ENCODE measurements around the gene C4BPB. TPM values are rescaled to one million over a fixed set of nuclear protein-coding genes. Genes with fewer than 3 reads are reported as not detected.

The C4BPB gene
- total and polyA plus RNA-seq, 2 of the 4 experiments (the other 2 are of a cell fraction), result not detected

GRCh38 chr1:207102659-207103058, 14.0 kb downstream of the C4BPB start:
- H3K9me3 ChIP-seq (ENCODE audit: control insufficient read depth, insufficient read depth, low read length), result no peaks in the 10 kb centered on the region
- no peak overlapping the region for H3K23ac ChIP-seq (ENCODE audit: low read depth, low read length)
- no peak overlapping the region for H3K27ac ChIP-seq (ENCODE audit: insufficient read depth, low read length)
- H3K56ac ChIP-seq (ENCODE audit: extremely low read depth, insufficient read depth, low read length), result no peak overlapping the region
- H4K20me1 ChIP-seq (ENCODE audit: insufficient read depth, low read length), result no peaks in the 10 kb centered on the region
- H2BK5ac ChIP-seq (ENCODE audit: low read depth, low read length, poor library complexity, severe bottlenecking), result no peak overlapping the region
- no peak overlapping the region for H2AFZ ChIP-seq (replicated peaks; ENCODE audit: low read length, poor library complexity)
- H3K27me3 ChIP-seq (ENCODE audit: control insufficient read depth, insufficient read depth, low read length), result 0 out of 2 replicates have a peak, but pooled peaks cover 1% of the 10 kb centered on the region
- intact Hi-C loops (cut with micrococcal nuclease) (no loop called here), dilution Hi-C loops (cut with HindIII; ENCODE audit: low sequenced_read_pairs, unreplicated experiment) (no loop called here), in situ Hi-C loops (cut with MboI; ENCODE audit: low sequenced_read_pairs) (no loop called here)
- H3K9me1 ChIP-seq (ENCODE audit: insufficient read depth, low read length), result no peaks in the 10 kb centered on the region
- no peak overlapping the region for H2BK20ac ChIP-seq (ENCODE audit: low read depth, low read length)
- H3K14ac ChIP-seq (replicated peaks; ENCODE audit: low read depth, low read length), result no peak overlapping the region
- no peak overlapping the region for H3K18ac ChIP-seq (ENCODE audit: low read depth, low read length)
- no peak overlapping the region for H2AK5ac ChIP-seq (ENCODE audit: low read depth, low read length)
- DNase-seq (no peak), ATAC-seq (ENCODE audit: low read depth) (no peak)
- H3K4me1 ChIP-seq (ENCODE audit: control insufficient read depth, insufficient read depth, low read length), result no peaks in the 10 kb centered on the region
- ChIA-PET CTCF (no interaction called here), POLR2A (ENCODE audit: unreplicated experiment) (no interaction called here)
- no peak overlapping the region for H4K91ac ChIP-seq (ENCODE audit: insufficient read depth, low read depth, low read length)
- H3K9ac ChIP-seq (ENCODE audit: low read depth, low read length), result no peak overlapping the region
- TF ChIP-seq USF2 (IDR thresholded peaks at IDR 0.05; ENCODE audit: low read depth, low read length) (no peak), POLR2A (IDR thresholded peaks at IDR 0.05; ENCODE audit: low read depth, low read length) (no peak), FOS (IDR thresholded peaks at IDR 0.05; ENCODE audit: low read depth, low read length) (no peak), RAD21 (IDR thresholded peaks at IDR 0.05; ENCODE audit: low read length) (no peak), NFE2L2 (IDR thresholded peaks at IDR 0.05; ENCODE audit: low read depth, low read length) (no peak), CHD1 (IDR thresholded peaks at IDR 0.05; ENCODE audit: low read depth, low read length) (no peak), MAZ (IDR thresholded peaks at IDR 0.05; ENCODE audit: borderline replicate concordance, low read depth, low read length) (no peak), RCOR1 (IDR thresholded peaks at IDR 0.05; ENCODE audit: insufficient replicate concordance, low read length) (no peak)
- TF ChIP-seq, protein P1, sequence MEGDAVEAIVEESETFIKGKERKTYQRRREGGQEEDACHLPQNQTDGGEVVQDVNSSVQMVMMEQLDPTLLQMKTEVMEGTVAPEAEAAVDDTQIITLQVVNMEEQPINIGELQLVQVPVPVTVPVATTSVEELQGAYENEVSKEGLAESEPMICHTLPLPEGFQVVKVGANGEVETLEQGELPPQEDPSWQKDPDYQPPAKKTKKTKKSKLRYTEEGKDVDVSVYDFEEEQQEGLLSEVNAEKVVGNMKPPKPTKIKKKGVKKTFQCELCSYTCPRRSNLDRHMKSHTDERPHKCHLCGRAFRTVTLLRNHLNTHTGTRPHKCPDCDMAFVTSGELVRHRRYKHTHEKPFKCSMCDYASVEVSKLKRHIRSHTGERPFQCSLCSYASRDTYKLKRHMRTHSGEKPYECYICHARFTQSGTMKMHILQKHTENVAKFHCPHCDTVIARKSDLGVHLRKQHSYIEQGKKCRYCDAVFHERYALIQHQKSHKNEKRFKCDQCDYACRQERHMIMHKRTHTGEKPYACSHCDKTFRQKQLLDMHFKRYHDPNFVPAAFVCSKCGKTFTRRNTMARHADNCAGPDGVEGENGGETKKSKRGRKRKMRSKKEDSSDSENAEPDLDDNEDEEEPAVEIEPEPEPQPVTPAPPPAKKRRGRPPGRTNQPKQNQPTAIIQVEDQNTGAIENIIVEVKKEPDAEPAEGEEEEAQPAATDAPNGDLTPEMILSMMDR (conservative IDR thresholded peaks at IDR 0.05; ENCODE audit: low read depth, low read length), result no peak
- H3K4ac ChIP-seq (ENCODE audit: low read depth, low read length), result no peak overlapping the region
- H3K4me3 ChIP-seq (ENCODE audit: insufficient read depth, low read depth, low read length), result no peak overlapping the region
- H2AK9ac ChIP-seq (replicated peaks; ENCODE audit: low read depth, low read length, poor library complexity), result no peak overlapping the region
- H4K8ac ChIP-seq (ENCODE audit: low read depth in 2 of 2, low read length in 2 of 2), result no peak overlapping the region
- H2BK15ac ChIP-seq (ENCODE audit: low read depth, low read length), result no peak overlapping the region
- BruUV-seq (replicated peaks), result no TSS peak
- H2BK120ac ChIP-seq (ENCODE audit: low read depth, low read length), result no peak overlapping the region
- no peaks in the 10 kb centered on the region for H3K36me3 ChIP-seq (ENCODE audit: control insufficient read depth, insufficient read depth, low read length)
- no peaks in the 10 kb centered on the region for H3K79me1 ChIP-seq (ENCODE audit: low read depth in 1 of 2, low read length in 2 of 2)
- no peak overlapping the region for H4K5ac ChIP-seq (ENCODE audit: low read depth, low read length)
- H3K4me2 ChIP-seq (ENCODE audit: low read depth, low read length), result no peak overlapping the region
- WGBS, 2 experiments (ENCODE audit: extremely low coverage in 2 of 2, insufficient read length in 1 of 2), result 50% methylated on average over 1 of the region's 1 CpG; no CpG with 5 or more reads in 1 of the 2 experiments
